Stimulated activated naive CD8-positive, alpha-beta T cell treated with anti-CD3 and anti-CD28 coated beads, Interleukin-15, Interleukin-2, amounts not matched to agents 100 ng/mL and 50 ng/mL, for 24 hours (primary cell): Measurements from ENCODE around the gene GPR152.
"Not testable (repeated sequence)": the region's sequence is repeated elsewhere in the genome, so short reads cannot be mapped to it uniquely, and the experiment has no call there.

Experiments used
- H3K27ac Mint-ChIP-seq: one replicate; pipeline ENCODE4 v1.8.0; 2021; ENCODE audit warnings: mild to moderate bottlenecking, mixed read lengths
- H3K27me3 Mint-ChIP-seq: one replicate; pipeline ENCODE4 v1.8.0; 2021; ENCODE audit warnings: mixed read lengths
- H3K36me3 Mint-ChIP-seq: one replicate; pipeline ENCODE4 v1.8.0; 2021; ENCODE audit warnings: low read depth, mixed read lengths
- H3K4me1 Mint-ChIP-seq: one replicate; pipeline ENCODE4 v1.8.0; 2021; ENCODE audit warnings: low read depth, mixed read lengths
- H3K4me3 Mint-ChIP-seq: one replicate; pipeline ENCODE4 v1.8.0; 2021; ENCODE audit warnings: mild to moderate bottlenecking, mixed read lengths
- H3K9me3 Mint-ChIP-seq: one replicate; pipeline ENCODE4 v1.8.0; 2021; ENCODE audit warnings: mixed read lengths

The GPR152 gene

DNA sequence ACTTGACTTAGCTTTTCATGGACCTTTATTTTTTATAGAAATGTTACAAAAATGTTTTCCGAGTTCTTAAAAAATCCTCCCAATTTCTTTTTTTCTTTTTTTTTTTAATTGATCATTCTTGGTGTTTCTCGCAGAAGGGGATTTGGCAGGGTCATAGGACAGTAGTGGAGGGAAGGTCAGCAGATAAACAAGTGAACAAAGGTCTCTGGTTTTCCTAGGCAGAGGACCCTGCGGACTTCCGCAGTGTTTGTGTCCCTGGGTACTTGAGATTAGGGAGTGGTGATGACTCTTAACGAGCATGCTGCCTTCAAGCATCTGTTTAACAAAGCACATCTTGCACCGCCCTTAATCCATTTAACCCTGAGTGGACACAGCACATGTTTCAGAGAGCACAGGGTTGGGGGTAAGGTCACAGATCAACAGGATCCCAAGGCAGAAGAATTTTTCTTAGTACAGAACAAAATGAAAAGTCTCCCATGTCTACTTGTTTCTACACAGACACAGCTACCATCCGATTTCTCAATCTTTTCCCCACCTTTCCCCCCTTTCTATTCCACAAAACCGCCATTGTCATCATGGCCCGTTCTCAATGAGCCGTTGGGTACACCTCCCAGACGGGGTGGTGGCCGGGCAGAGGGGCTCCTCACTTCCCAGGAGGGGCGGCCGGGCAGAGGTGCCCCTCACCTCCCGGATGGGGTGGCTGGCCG is 25.0 kb upstream of the GPR152 start:
- H3K4me1 Mint-ChIP-seq, H3K27ac Mint-ChIP-seq, H3K9me3 Mint-ChIP-seq, H3K36me3 Mint-ChIP-seq, H3K4me3 Mint-ChIP-seq, H3K27me3 Mint-ChIP-seq: not testable (repeated sequence)

- not testable (repeated sequence) for H3K4me3 Mint-ChIP-seq, H3K9me3 Mint-ChIP-seq, H3K27me3 Mint-ChIP-seq, H3K4me1 Mint-ChIP-seq, H3K27ac Mint-ChIP-seq, H3K36me3 Mint-ChIP-seq
Observed at GRCh38 chr11:67476692-67477091, 24.2 kb upstream of the GPR152 start.

DNA sequence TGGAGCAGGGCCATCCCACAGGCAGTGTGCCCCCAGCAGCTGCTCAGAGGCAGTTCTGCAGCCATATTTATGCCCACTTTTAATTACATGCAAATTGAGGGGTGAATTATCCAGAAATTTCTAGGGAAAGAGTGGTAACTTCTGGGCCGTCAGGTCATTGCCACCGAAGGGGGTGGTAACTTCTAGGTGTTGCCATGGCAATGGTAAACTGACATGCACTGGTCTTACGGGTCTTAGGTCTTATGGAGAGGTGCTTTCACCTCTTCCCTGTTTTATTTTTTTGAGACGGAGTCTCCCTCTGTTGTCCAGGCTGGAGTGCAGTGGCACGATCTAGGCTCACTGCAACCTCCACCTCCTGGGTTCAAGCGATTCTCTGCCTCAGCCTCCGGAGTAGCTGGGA is 20.4 kb upstream of the GPR152 start:
- Mint-ChIP-seq H3K27ac (no peak overlapping the region), H3K9me3 (no peaks in the 10 kb centered on the region), H3K36me3 (no peaks in the 10 kb centered on the region), H3K27me3 (no peaks in the 10 kb centered on the region), H3K4me1 (peaks cover 10% of the 10 kb centered on the region), H3K4me3 (no peak overlapping the region)

- H3K36me3 Mint-ChIP-seq = no peaks in the 10 kb centered on the region
- peak overlapping the region; percentile 61 for H3K27ac Mint-ChIP-seq
- no peaks in the 10 kb centered on the region for H3K27me3 Mint-ChIP-seq
- H3K4me1 Mint-ChIP-seq = peaks cover 26% of the 10 kb centered on the region
- peak overlapping the region; percentile 75 for H3K4me3 Mint-ChIP-seq
- H3K9me3 Mint-ChIP-seq = no peaks in the 10 kb centered on the region
Observed at GRCh38 chr11:67470337-67471002, 17.9 kb upstream of the GPR152 start.

DNA sequence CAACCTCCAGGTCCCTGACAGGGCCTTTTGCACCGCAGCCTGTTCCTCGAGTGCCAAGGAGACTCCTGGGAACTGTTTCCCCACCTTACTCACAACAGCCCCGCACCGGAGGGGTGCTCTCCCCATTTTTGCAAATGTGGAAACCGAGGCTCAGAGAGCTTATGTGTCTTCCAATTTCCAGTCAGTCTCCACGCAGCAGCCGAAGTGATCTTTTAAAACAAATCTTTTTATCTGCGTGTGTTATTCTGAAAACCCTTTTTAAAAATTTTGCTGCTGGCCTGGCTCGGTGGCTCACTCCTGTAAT is 16.9 kb upstream of the GPR152 start:
- Mint-ChIP-seq H3K27me3 (no peaks in the 10 kb centered on the region), H3K4me3 (peak overlapping the region; percentile 75), H3K4me1 (peaks cover 30% of the 10 kb centered on the region), H3K27ac (peak overlapping the region; percentile 86), H3K9me3 (no peaks in the 10 kb centered on the region), H3K36me3 (no peaks in the 10 kb centered on the region)

- Mint-ChIP-seq H3K27ac (peak within 1 kb of the TSS; percentile 88), H3K4me1 (peaks cover 35% of the 10 kb centered on the region), H3K36me3 (no peaks in the 10 kb centered on the region), H3K4me3 (peak within 1 kb of the TSS; percentile 91), H3K9me3 (no peaks in the 10 kb centered on the region), H3K27me3 (no peaks in the 10 kb centered on the region)
Observed at GRCh38 chr11:67468759-67469507, 16.4 kb upstream of the GPR152 start, which contains the start of gene TMEM134. Gene TMEM134, minus strand, starts transcription at chr11:67469251. Its CDS starts 59 bp downstream, at chr11:67469192.

DNA sequence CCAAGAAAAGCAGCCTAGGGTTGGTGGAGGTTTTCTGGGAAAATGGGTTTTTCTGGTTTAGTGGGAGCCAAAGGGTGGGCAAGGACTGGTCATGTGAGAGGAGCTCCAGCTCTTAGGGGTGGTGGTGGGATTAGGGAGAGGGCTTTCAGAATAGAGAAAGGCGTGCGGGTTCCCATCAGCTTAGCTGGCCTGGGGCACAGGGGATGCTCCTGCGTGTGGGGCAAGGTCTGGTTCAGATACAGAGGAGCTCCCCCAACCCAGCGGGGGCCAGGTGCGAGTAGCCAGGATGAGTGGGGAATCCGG is 15.9 kb upstream of the GPR152 start:
- peaks cover 35% of the 10 kb centered on the region for H3K4me1 Mint-ChIP-seq
- no peaks in the 10 kb centered on the region for H3K36me3 Mint-ChIP-seq
- H3K27ac Mint-ChIP-seq = peak overlapping the region; percentile 88

GRCh38 chr11:67468056-67468455 is 15.5 kb upstream of the GPR152 start:
- Mint-ChIP-seq H3K4me3 (peak overlapping the region; percentile 91), H3K27me3 (no peaks in the 10 kb centered on the region), H3K4me1 (peaks cover 35% of the 10 kb centered on the region), H3K9me3 (no peaks in the 10 kb centered on the region), H3K36me3 (no peaks in the 10 kb centered on the region), H3K27ac (peak overlapping the region; percentile 88)

More for the DNA sequence above, 15.9 kb upstream of the GPR152 start:
- Mint-ChIP-seq H3K4me3 (peak overlapping the region; percentile 91), H3K27me3 (no peaks in the 10 kb centered on the region), H3K9me3 (no peaks in the 10 kb centered on the region)

- Mint-ChIP-seq H3K4me3 (peak overlapping the region; percentile 91), H3K27me3 (no peaks in the 10 kb centered on the region), H3K4me1 (peaks cover 35% of the 10 kb centered on the region), H3K9me3 (no peaks in the 10 kb centered on the region), H3K27ac (peak overlapping the region; percentile 88), H3K36me3 (no peaks in the 10 kb centered on the region)
Observed at GRCh38 chr11:67466962-67467771, 14.6 kb upstream of the GPR152 start.

GRCh38 chr11:67466367-67466766 is 13.8 kb upstream of the GPR152 start:
- Mint-ChIP-seq H3K27ac (no peak overlapping the region), H3K4me1 (peaks cover 35% of the 10 kb centered on the region), H3K36me3 (no peaks in the 10 kb centered on the region), H3K27me3 (no peaks in the 10 kb centered on the region), H3K4me3 (no peak overlapping the region), H3K9me3 (no peaks in the 10 kb centered on the region)

DNA sequence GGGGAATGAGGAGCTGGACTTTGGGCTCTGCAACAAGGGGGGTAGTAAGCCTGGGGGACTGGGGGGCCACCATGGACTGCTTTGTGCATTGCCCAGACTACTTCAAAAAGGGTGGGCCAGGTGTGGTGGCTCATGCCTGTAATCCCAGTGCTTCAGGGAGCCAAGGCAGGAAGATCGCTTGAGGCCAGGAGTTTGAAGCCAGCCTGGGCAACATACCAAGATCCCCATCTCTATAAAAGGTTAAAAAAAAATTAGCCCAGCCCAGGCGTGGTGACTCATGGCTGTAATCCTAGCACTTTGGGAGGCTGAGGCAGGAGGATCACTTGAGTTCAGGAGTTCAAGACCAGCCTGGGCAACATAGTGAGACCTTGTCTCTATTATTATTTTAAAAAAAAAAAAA is 13.0 kb upstream of the GPR152 start:
- peak overlapping the region; percentile 87 for H3K4me3 Mint-ChIP-seq
- not testable (repeated sequence) for H3K9me3 Mint-ChIP-seq

DNA sequence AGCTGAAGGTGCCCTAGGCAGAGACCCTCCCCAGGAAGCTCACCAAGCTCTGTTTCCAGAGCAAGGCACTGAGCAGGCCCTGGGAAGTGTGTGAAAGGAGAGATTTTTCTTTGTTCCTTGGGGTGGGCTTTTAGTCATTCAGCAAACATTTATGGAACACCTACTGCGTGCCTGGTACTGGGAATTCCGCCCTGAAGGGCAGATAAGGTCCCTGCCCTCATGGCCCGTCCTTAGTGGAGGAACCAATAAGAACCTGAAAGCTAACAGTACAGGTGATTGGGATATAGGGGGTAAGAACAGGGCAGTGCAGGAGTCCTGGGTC is 12.6 kb upstream of the GPR152 start:
- peak overlapping the region; percentile 87 for H3K4me3 Mint-ChIP-seq
- H3K9me3 Mint-ChIP-seq = no peaks in the 10 kb centered on the region
- no peaks in the 10 kb centered on the region for H3K27me3 Mint-ChIP-seq
- peak overlapping the region; percentile 85 for H3K27ac Mint-ChIP-seq
- H3K36me3 Mint-ChIP-seq = no peaks in the 10 kb centered on the region
- H3K4me1 Mint-ChIP-seq = peaks cover 37% of the 10 kb centered on the region

More for the DNA sequence above, 13.0 kb upstream of the GPR152 start:
- H3K27me3 Mint-ChIP-seq, H3K36me3 Mint-ChIP-seq: not testable (repeated sequence)
- Mint-ChIP-seq H3K27ac (peak overlapping the region; percentile 85), H3K4me1 (peaks cover 37% of the 10 kb centered on the region)

DNA sequence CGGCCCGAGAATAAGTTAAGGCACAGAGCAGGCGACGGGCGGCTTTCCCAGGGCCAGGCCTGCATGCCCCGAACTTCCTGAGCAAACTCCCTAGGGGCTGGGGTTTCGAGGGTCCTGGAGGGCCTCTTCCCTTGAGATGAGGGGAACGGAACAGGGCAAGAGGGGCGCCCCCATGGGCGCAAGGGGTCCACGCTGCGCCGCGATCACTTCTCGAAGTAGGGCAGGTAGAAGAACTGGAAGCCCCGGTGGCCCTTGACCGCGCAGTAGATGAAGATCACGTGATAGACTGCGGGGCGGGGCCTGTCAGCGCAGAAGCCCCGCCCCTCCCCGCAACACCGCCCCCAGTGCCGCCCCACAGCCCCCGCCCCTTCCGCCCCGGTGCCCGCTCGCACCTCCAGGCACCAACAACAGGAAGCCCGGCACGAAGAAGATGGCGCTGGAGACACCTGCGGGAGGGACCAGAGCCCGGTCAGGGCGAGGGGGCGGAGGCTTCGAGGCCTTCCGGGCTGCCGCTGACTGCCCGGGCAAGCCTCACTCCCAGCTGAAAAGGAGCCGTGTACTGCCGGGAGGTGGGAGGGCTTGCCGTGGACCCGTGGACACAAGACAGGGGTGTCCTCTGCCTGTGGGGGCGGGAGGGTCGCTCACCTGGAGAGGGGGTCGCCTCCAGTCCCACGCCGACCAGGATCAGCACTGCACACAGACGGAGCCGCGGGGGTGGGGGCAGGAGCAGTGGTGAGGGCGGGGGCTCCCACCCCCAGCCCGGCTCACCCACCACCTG is 12.1 kb upstream of the GPR152 start:
- Mint-ChIP-seq H3K4me3 (peak overlapping the region; percentile 87), H3K36me3 (no peaks in the 10 kb centered on the region), H3K27me3 (no peaks in the 10 kb centered on the region), H3K9me3 (no peaks in the 10 kb centered on the region), H3K4me1 (peaks cover 42% of the 10 kb centered on the region), H3K27ac (peak overlapping the region; percentile 85)

GRCh38 chr11:67463680-67464410 is 11.3 kb upstream of the GPR152 start:
- H3K36me3 Mint-ChIP-seq = no peaks in the 10 kb centered on the region
- peaks cover 44% of the 10 kb centered on the region for H3K4me1 Mint-ChIP-seq
- no peaks in the 10 kb centered on the region for H3K9me3 Mint-ChIP-seq
- H3K27me3 Mint-ChIP-seq = no peaks in the 10 kb centered on the region
- peak overlapping the region; percentile 55 for H3K27ac Mint-ChIP-seq
- H3K4me3 Mint-ChIP-seq = peak overlapping the region; percentile 87
